GM12878 (cell line): ENCODE measurements around the gene CACNA2D3. TPM values are rescaled to one million over a fixed set of nuclear protein-coding genes. Genes with fewer than 3 reads are reported as not detected.

Source experiments
- ATAC-seq: fragments of 200-7000 bp; cut with Tn5 transposase; 3 replicates; pipeline ENCODE4 v1.9.1; 2020; ENCODE audit warnings: mild to moderate bottlenecking, moderate library complexity
- BruUV-seq: library from RNA; stranded (reverse); fragments of 400-500 nt; replicated peaks from 2 replicates; lab custom pipeline; 2021; lab: Mats Ljungman, UMichigan
- CTCF ChIA-PET: fragments of 300-600 bp; sonication (Branson Sonifier 250); formaldehyde crosslinking; extraction: SDS; loops from one replicate; lab custom pipeline; 2021; ENCODE audit warnings: inconsistent platforms; lab: Yijun Ruan, JAX
- POLR2A ChIA-PET: fragments of 350-600 bp; formaldehyde crosslinking; extraction: SDS; loops from one replicate; lab custom pipeline; 2021; ENCODE audit warnings: inconsistent platforms; lab: Charles Lee
- RAD21 ChIA-PET: fragments of 300-600 bp; sonication (Branson Sonifier 250); formaldehyde crosslinking; loops from one replicate; lab custom pipeline; 2023; ENCODE audit warnings: antibody characterized with exemption; ENCODE audit not compliant: unreplicated experiment; lab: Charles Lee
- SMC1A ChIA-PET: fragments of 300-600 bp; sonication (Branson Sonifier 250); formaldehyde crosslinking; loops from one replicate; lab custom pipeline; 2023; ENCODE audit not compliant: unreplicated experiment, uncharacterized antibody; lab: Charles Lee
- DNase-seq: peaks from one replicate; pipeline ENCODE4 v3.0.0-alpha.2; 2011; ENCODE audit warnings: low read depth, low spot score
- FAIRE-seq: peaks from 3 replicates; lab custom pipeline; 2011; peaks lifted over from hg19 to GRCh38; lab: Jason Lieb, UNC
- H2AFZ ChIP-seq: 2 replicates; pipeline ENCODE4 v1.6.0; 2011; ENCODE audit warnings: low read depth, low read length, control low read depth; ENCODE audit not compliant: control insufficient read depth
- H3K27ac ChIP-seq: 2 replicates; pipeline ENCODE4 v1.5.1; 2011; ENCODE audit warnings: control low read depth; ENCODE audit not compliant: control insufficient read depth, insufficient read depth
- H3K27me3 ChIP-seq, 2 experiments: replicated peaks in 1 of 2; 2 replicates each; pipeline versions ENCODE4 v1.6.0 to v1.6.1; 2011; ENCODE audit warnings: low read length in 1 of 2; ENCODE audit not compliant: control insufficient read depth in 2 of 2, insufficient read depth in 2 of 2
- H3K36me3 ChIP-seq, 2 experiments: 2 replicates each; pipeline ENCODE4 v1.5.1; 2011; ENCODE audit warnings: low read length in 1 of 2; ENCODE audit not compliant: control insufficient read depth in 2 of 2, insufficient read depth in 2 of 2
- H3K4me1 ChIP-seq: 2 replicates; pipeline ENCODE4 v1.6.1; 2011; ENCODE audit warnings: mild to moderate bottlenecking, low read length, moderate library complexity, mixed read lengths; ENCODE audit not compliant: control insufficient read depth, insufficient read depth
- H3K4me2 ChIP-seq: 2 replicates; pipeline ENCODE4 v1.6.0; 2011; ENCODE audit warnings: control low read depth; ENCODE audit not compliant: control insufficient read depth, insufficient read depth
- H3K4me3 ChIP-seq: fragments of 200-600 bp; sonication (generic); 2 replicates; pipeline ENCODE4 v1.5.1; 2016
- H3K79me2 ChIP-seq: 2 replicates; pipeline ENCODE4 v1.6.0; 2011; ENCODE audit warnings: low read length; ENCODE audit not compliant: control insufficient read depth, insufficient read depth
- H3K9ac ChIP-seq: 2 replicates; pipeline ENCODE4 v1.8.0; 2011; ENCODE audit warnings: low read length, control low read depth, mixed read lengths; ENCODE audit not compliant: control insufficient read depth, insufficient read depth
- H3K9me3 ChIP-seq: replicated peaks from 3 replicates; pipeline ENCODE4 v1.5.1; 2011; ENCODE audit warnings: mild to moderate bottlenecking, low read length; ENCODE audit not compliant: control insufficient read depth, insufficient read depth
- H4K20me1 ChIP-seq: 2 replicates; pipeline ENCODE4 v1.6.0; 2011; ENCODE audit not compliant: control insufficient read depth, insufficient read depth
- BACH1 ChIP-seq: fragments of 450-650 bp; IDR thresholded peaks from 2 replicates; pipeline ENCODE4 v1.6.1; 2017; ENCODE audit warnings: mild to moderate bottlenecking, borderline replicate concordance
- CEBPB ChIP-seq, 2 experiments: fragments of 150-350 bp in 1 of 2; IDR thresholded peaks; 2 replicates each; pipeline ENCODE4 v1.6.1; 2012 to 2014; ENCODE audit warnings: low read depth in 2 of 2, low read length in 2 of 2, borderline replicate concordance in 1 of 2, inconsistent platforms in 1 of 2
- CREM ChIP-seq: IDR thresholded peaks from 2 replicates; pipeline ENCODE4 v1.6.1; 2014; ENCODE audit warnings: antibody characterized with exemption, low read depth
- EED ChIP-seq: sonication (generic); IDR thresholded peaks from 2 replicates; pipeline ENCODE4 v1.6.1; 2016; ENCODE audit warnings: antibody characterized with exemption, low read depth
- EGR1 ChIP-seq, 2 experiments: IDR thresholded peaks; 1 replicate in 1 of 2; 2 replicates in 1 of 2; pipeline ENCODE4 v1.6.1; 2011 to 2012; ENCODE audit warnings: low read depth in 2 of 2, low read length in 2 of 2, borderline replicate concordance in 1 of 2, mild to moderate bottlenecking in 1 of 2, moderate library complexity in 1 of 2
- EP300 ChIP-seq, 2 experiments: fragments of 150-350 bp in 1 of 2; IDR thresholded peaks; 2 replicates each; pipeline ENCODE4 v1.6.1; 2011 to 2012; ENCODE audit warnings: low read depth in 2 of 2, low read length in 2 of 2, borderline replicate concordance in 1 of 2, improper control_type of control experiment in 1 of 2, inconsistent platforms in 1 of 2; ENCODE audit not compliant: control insufficient read depth in 1 of 2
- SMAD5 ChIP-seq: IDR thresholded peaks from 2 replicates; pipeline ENCODE4 v1.6.1; 2016; ENCODE audit warnings: antibody characterized with exemption, low read depth
- SMC3 ChIP-seq: IDR thresholded peaks from 2 replicates; pipeline ENCODE4 v1.6.1; 2011; ENCODE audit warnings: low read length, improper control_type of control experiment, borderline replicate concordance
- SREBF1 ChIP-seq: IDR thresholded peaks from 2 replicates; pipeline ENCODE4 v1.6.1; 2012; ENCODE audit warnings: mild to moderate bottlenecking, low read length
- SUPT20H ChIP-seq: IDR thresholded peaks from 2 replicates; pipeline ENCODE4 v1.6.1; 2011; ENCODE audit warnings: low read depth, mild to moderate bottlenecking, low read length, moderate library complexity, borderline replicate concordance; ENCODE audit not compliant: control insufficient read depth
- TARDBP ChIP-seq: IDR thresholded peaks from 2 replicates; pipeline ENCODE4 v1.6.1; 2016; ENCODE audit warnings: borderline replicate concordance
- TCF12 ChIP-seq: IDR thresholded peaks from 2 replicates; pipeline ENCODE4 v1.6.1; 2011; ENCODE audit warnings: low read depth, mild to moderate bottlenecking, low read length
- WGBS: methylation state at CpG from one replicate; pipeline ENCODE4 v1.1.6; 2016; ENCODE audit warnings: low lambda C conversion rate; ENCODE audit not compliant: insufficient replicate concordance, insufficient coverage; ENCODE audit errors: missing lambda C conversion rate; 5-methylcytosine and 5-hydroxymethylcytosine counted together
- in situ Hi-C: fragments of 300-500 bp; cut with MboI; formaldehyde crosslinking; loops from 9 replicates; pipeline ENCODE4 v1.14.3; 2018; ENCODE audit warnings: mixed read lengths
- intact Hi-C: fragments of 100-400 bp; cut with micrococcal nuclease; formaldehyde crosslinking; loops from one replicate; pipeline ENCODE4 v1.14.2; 2022; ENCODE audit not compliant: unreplicated experiment
- polyA plus RNA-seq, 11 experiments: library from polyadenylated mRNA; depleted of rRNA in 4 of 11; unstranded in 6 of 11; stranded (reverse) in 5 of 11; fragments of >200 nt; fragmentation: Nextera tagmentation in 4 of 11; fragmentation: Illumina TruSeq in 1 of 11; extraction: Ambion mirVana in 4 of 11; extraction: Trizol in 1 of 11; gene quantifications; 1 replicate in 1 of 11; 2 replicates in 10 of 11; pipeline versions ENCODE4 v1.2.1 to v1.2.3, GENCODE V29; 2011 to 2016; ENCODE audit warnings: inconsistent platforms in 2 of 11, missing spikeins in 2 of 11, low read depth in 1 of 11
- total RNA-seq, 4 experiments: library from RNA; depleted of rRNA in 3 of 4; stranded (reverse); fragments of >200 nt in 3 of 4; fragmentation: Illumina TruSeq in 1 of 4; extraction: Trizol in 1 of 4; gene quantifications; 2 replicates each; pipeline versions ENCODE4 v1.2.1 to v1.2.3, GENCODE V29; 2013 to 2021
- TF ChIP-seq, protein P1 (sequence below): fragments of 450-650 bp; IDR thresholded peaks from 2 replicates; pipeline ENCODE4 v1.6.1; 2017; ENCODE audit warnings: borderline replicate concordance

The CACNA2D3 gene
- total and polyA plus RNA-seq, 10 of the 15 experiments (the other 5 are each of a cell fraction or from before 2014, with no cell fraction given): not detected

DNA sequence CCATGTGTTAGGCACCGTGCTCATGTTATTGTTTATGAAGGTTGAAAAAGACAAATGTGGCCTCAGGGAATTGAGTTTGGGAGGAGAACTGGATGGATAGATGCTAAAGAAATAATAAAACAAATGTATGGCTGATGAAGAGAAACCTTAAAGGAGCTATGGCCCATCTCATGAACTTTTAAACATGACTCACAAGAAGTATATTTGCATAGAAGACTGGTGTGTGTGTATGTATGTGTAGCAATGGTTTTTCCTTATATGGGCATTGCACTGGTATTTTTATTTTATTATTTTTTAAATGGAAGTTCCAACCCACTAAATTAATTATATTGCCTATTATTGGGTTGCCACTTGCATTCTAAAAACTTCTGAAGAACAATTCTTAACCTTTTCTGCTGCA lies 31.1 kb downstream of the CACNA2D3 start:
- TF ChIP-seq SREBF1 (no peak), SMC3 (no peak), EED (no peak), SUPT20H (no peak), EP300 (IDR thresholded peaks at IDR 0.05; ENCODE audit: borderline replicate concordance in 1 of 2, control insufficient read depth in 1 of 2, low read depth in 2 of 2, low read length in 2 of 2) (no peak), BACH1 (no peak), EGR1 (IDR thresholded peaks at IDR 0.05; ENCODE audit: borderline replicate concordance in 1 of 2, low read depth in 2 of 2, low read length in 2 of 2) (no peak), CEBPB (IDR thresholded peaks at IDR 0.05; ENCODE audit: borderline replicate concordance in 1 of 2, low read depth in 2 of 2, low read length in 2 of 2) (no peak), TARDBP (no peak), TCF12 (no peak), SMAD5 (no peak), CREM (no peak)
- TF ChIP-seq, protein P1, sequence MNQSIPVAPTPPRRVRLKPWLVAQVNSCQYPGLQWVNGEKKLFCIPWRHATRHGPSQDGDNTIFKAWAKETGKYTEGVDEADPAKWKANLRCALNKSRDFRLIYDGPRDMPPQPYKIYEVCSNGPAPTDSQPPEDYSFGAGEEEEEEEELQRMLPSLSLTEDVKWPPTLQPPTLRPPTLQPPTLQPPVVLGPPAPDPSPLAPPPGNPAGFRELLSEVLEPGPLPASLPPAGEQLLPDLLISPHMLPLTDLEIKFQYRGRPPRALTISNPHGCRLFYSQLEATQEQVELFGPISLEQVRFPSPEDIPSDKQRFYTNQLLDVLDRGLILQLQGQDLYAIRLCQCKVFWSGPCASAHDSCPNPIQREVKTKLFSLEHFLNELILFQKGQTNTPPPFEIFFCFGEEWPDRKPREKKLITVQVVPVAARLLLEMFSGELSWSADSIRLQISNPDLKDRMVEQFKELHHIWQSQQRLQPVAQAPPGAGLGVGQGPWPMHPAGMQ: no peak
- BruUV-seq: no TSS peak
- H3K79me2 ChIP-seq: no peaks in the 10 kb centered on the region
- in situ Hi-C loops: no loop called here
- H3K4me1 ChIP-seq: no peaks in the 10 kb centered on the region
- ATAC-seq (no peak), FAIRE-seq (no peak), DNase-seq (no peak)
- H3K27me3 ChIP-seq: no peaks in the 10 kb centered on the region
- ChIA-PET POLR2A (no interaction called here), SMC1A (no interaction called here), RAD21 (no interaction called here), CTCF (no interaction called here)
- H3K4me2 ChIP-seq: no peak overlapping the region
- H3K9me3 ChIP-seq: no peaks in the 10 kb centered on the region
- no peak overlapping the region for H3K27ac ChIP-seq
- H2AFZ ChIP-seq: no peak overlapping the region
- WGBS: 13% methylated on average over 1 of the region's 1 CpG
- H3K9ac ChIP-seq: no peak overlapping the region
- no peak overlapping the region for H3K4me3 ChIP-seq
- intact Hi-C loops: no loop called here
- no peaks in the 10 kb centered on the region for H4K20me1 ChIP-seq
- no peaks in the 10 kb centered on the region for H3K36me3 ChIP-seq
